Pancreas (tissue), 10 donors: ENCODE measurements around the gene IL18RAP. TPM values are rescaled to one million over a fixed set of nuclear protein-coding genes. Genes with fewer than 3 reads are reported as not detected.

ENCODE experiments used
- ATAC-seq, 4 donors: fragments of 200-7000 bp; cut with Tn5 transposase; one replicate each; pipeline versions ENCODE4 v1.8.0 to v1.9.1; 2020; ENCODE audit warnings: mild to moderate bottlenecking in 4 of 4, moderate library complexity in 4 of 4
- DNase-seq, 6 donors: peaks; one replicate each; pipeline ENCODE4 v3.0.0-alpha.2; 2020
- FAIRE-seq: peaks from 2 replicates; lab custom pipeline; 2012; peaks lifted over from hg19 to GRCh38; lab: Jason Lieb, UNC
- H3K27ac ChIP-seq, 4 donors: fragments of 200-600 bp; sonication (generic); 1 replicate in 3 of 4; 2 replicates in 1 of 4; pipeline versions ENCODE4 v1.5.0 to v1.8.0; 2020
- H3K27me3 ChIP-seq, 4 donors: fragments of 200-600 bp; one replicate each; pipeline ENCODE4 v1.8.0; 2021
- H3K36me3 ChIP-seq, 3 donors: fragments of 200-600 bp; sonication (generic) in 1 of 3; one replicate each; pipeline versions ENCODE4 v1.5.0 to v1.8.0; 2020 to 2021
- H3K4me1 ChIP-seq, 3 donors: fragments of 200-600 bp; one replicate each; pipeline ENCODE4 v1.8.0; 2021
- H3K4me3 ChIP-seq, 4 donors: fragments of 200-600 bp; sonication (generic) in 2 of 4; one replicate each; pipeline versions ENCODE4 v1.5.0 to v1.8.0; 2020 to 2021
- H3K9me3 ChIP-seq, 4 donors: fragments of 200-600 bp; one replicate each; pipeline ENCODE4 v1.8.0; 2021
- WGBS, 2 donors: extraction: QIAGEN DNeasy Blood & Tissue Kit; methylation state at CpG; one replicate each; pipeline ENCODE4 v1.1.7; 2013; 5-methylcytosine and 5-hydroxymethylcytosine counted together
- intact Hi-C, 3 donors: fragments of 100-400 bp; cut with DNase I; formaldehyde crosslinking; loops; one replicate each; pipeline versions ENCODE4 v1.11.1 to v1.14.2; 2022
- polyA plus RNA-seq, 2 donors: library from polyadenylated mRNA; stranded (reverse); fragments of 200-250 nt; gene quantifications; one replicate each; pipeline ENCODE4 v1.2.3, GENCODE V29; 2013
- total RNA-seq, 6 donors: library from RNA; stranded (reverse); fragmentation: NEBNext Ultra II Directional in 4 of 6; extraction: Animal tissue kit (Norgen Biotek cat#: 25700) in 4 of 6; gene quantifications; one replicate each; pipeline versions ENCODE4 v1.2.1 to v1.2.4, GENCODE V29; 2021 to 2023
- TF ChIP-seq, protein P1 (sequence below), 4 donors: fragments of 200-600 bp; sonication (generic) in 3 of 4; IDR thresholded peaks; one replicate each; pipeline versions ENCODE4 v1.5.0 to v1.8.0; 2021; ENCODE audit warnings: antibody characterized with exemption in 4 of 4
- donor health status: healthy with polysubstance abuse.
- donor health status: DM: no; HTN: no; CAD: no; lungs with moderate emphysema.
- donor health status: DM: no; HTN: no; CAD: no.
- donor health status: control.
- donor health status: control.
- donor health status: Bipolar disorder and iron deficiency.
- donor health status: DM: yes; HTN: yes; CAD: no.
- donor health status: DM: no; HTN: no; CAD: no.
- donor health status: DM: no; HTN: no; CAD: no.
- donor health status: DM: yes; HTN: yes; CAD: no.

IL18RAP gene
- total and polyA plus RNA-seq, 8 donors, result 0.11 to 0.61 (median 0.24) TPM

DNA sequence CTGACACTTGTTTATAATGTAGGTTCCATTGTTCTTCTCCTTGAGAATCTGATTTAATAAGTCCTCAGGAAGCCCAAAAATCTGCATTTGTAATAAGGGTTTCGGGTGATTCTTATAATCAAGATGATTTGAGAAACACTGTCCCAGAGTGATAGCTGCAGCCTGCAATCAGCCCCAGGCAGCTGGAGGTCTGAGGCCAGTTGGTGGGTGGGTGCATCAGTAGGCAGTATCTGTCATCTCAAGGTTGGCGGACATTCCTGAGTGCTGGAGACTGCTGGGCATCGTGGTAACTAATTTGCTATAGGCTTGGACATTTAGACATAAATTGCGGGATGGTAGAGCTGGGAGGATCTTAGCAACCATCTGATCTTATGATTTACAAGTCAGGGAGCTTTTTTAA, 2.7 kb upstream of the IL18RAP start:
- TF ChIP-seq, protein P1, sequence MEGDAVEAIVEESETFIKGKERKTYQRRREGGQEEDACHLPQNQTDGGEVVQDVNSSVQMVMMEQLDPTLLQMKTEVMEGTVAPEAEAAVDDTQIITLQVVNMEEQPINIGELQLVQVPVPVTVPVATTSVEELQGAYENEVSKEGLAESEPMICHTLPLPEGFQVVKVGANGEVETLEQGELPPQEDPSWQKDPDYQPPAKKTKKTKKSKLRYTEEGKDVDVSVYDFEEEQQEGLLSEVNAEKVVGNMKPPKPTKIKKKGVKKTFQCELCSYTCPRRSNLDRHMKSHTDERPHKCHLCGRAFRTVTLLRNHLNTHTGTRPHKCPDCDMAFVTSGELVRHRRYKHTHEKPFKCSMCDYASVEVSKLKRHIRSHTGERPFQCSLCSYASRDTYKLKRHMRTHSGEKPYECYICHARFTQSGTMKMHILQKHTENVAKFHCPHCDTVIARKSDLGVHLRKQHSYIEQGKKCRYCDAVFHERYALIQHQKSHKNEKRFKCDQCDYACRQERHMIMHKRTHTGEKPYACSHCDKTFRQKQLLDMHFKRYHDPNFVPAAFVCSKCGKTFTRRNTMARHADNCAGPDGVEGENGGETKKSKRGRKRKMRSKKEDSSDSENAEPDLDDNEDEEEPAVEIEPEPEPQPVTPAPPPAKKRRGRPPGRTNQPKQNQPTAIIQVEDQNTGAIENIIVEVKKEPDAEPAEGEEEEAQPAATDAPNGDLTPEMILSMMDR (IDR thresholded peaks at IDR 0.05), result no peak
- Histone ChIP-seq H3K4me3 (no peak overlapping the region), H3K27me3 (no peaks in the 10 kb centered on the region), H3K27ac (no peak overlapping the region), H3K9me3 (no peaks in the 10 kb centered on the region), H3K36me3 (no peaks in the 10 kb centered on the region), H3K4me1 (no peaks in the 10 kb centered on the region)
- intact Hi-C loops, result no loop called here
- no peak for ATAC-seq
- 64 to 82% methylated on average over 4 of the region's 4 CpGs for whole genome bisulfite sequencing, 2 donors
- no peak for FAIRE-seq
- no peak for DNase-seq

DNA sequence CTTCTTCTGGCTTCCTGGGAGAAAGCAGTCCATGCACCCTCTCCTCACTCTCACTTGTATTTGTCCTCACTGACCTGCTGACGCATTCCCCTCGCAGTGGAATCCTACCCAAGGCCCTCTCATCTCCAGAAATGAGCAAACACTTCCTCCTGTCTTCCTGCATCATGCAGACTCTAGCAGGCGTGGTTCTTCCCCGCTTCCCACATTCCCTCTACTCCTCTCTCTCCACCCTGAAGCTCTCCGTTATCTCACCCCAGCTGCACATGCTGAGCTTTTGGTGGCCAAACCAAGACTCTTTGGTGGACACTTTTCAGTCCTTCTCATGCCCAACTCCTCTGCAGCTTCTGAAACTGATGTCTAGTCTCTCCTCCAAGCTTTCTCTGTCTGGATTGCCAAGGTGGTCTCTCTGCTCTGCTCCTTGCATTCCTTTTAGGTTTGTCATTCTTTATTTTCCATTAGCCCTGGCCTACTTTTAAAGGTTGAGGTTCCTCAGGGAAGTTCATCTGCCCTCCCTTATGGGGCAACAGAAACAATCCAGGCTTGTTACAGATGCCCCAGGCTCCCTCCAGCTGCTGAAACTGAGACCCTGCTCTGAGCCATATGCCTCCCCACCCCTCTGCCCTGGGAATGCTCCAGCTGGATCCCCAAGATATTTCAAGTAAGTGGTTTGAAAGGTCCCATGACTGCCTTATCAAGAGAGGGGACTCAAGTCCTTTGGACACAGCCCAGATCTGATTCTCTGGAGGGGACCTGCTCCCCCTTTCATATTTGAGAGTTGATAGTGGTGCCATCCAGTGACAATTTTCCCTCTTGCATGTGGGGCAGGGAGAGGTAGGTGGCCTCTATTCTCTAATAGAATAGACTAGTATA, 835 bp upstream of the IL18RAP start:
- ATAC-seq, result no peak
- 70 to 80% methylated on average over 5 of the region's 5 CpGs for WGBS, 2 donors
- no peak overlapping the region for H3K27ac ChIP-seq

DNA sequence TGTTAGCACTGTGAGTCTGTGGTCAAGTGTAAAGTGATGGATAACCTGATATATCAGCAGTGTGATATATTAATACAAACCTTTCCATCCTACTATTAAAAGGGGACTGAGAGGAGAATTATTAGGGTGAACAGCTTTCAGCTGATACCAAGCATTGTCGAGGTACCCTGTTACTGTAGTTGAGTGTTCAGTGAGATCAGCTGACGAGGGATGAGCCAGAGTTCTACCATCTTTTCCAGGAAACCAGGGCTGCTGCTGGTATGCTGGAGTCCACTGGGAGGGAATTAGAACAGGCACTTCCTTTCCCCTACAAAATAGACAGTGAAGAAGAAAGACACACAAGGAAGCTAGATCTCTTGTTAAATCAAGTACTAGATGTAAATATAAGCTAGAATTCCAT, 408 bp downstream of the IL18RAP start:
- intact Hi-C loops, result no loop called here
- DNase-seq (no peak), ATAC-seq (no peak), FAIRE-seq (no peak)
- TF ChIP-seq, protein P1 (IDR thresholded peaks at IDR 0.05), result no peak
- WGBS, 2 donors, result 78 to 89% methylated on average over 2 of the region's 2 CpGs
- Histone ChIP-seq H3K9me3 (peaks cover 0 to 2% (median 0%) of the 10 kb centered on the region in 4 donors), H3K36me3 (no peaks in the 10 kb centered on the region), H3K27me3 (no peaks in the 10 kb centered on the region), H3K27ac (no peak overlapping the region), H3K4me1 (no peaks in the 10 kb centered on the region), H3K4me3 (no peak overlapping the region)

More for the DNA sequence above, 835 bp upstream of the IL18RAP start:
- TF ChIP-seq, protein P1 (IDR thresholded peaks at IDR 0.05), result no peak
- H3K27me3 ChIP-seq, result no peaks in the 10 kb centered on the region
- H3K4me1 ChIP-seq, result no peaks in the 10 kb centered on the region
- H3K4me3 ChIP-seq, result no peak overlapping the region
- FAIRE-seq (no peak), DNase-seq (no peak)
- H3K9me3 ChIP-seq, result no peaks in the 10 kb centered on the region
- intact Hi-C loops, result no loop called here
- no peaks in the 10 kb centered on the region for H3K36me3 ChIP-seq

GRCh38 chr2:102424754-102425153, 1.8 kb downstream of the IL18RAP start:
- H3K27ac ChIP-seq, result no peak overlapping the region
- H3K27me3 ChIP-seq, result no peaks in the 10 kb centered on the region
- H3K36me3 ChIP-seq, result no peaks in the 10 kb centered on the region
- no peaks in the 10 kb centered on the region for H3K4me1 ChIP-seq
- WGBS, 2 donors, result 43 to 66% methylated on average over 3 of the region's 3 CpGs
- ATAC-seq (no peak), FAIRE-seq (no peak), DNase-seq (no peak)
- H3K4me3 ChIP-seq, result no peak overlapping the region
- TF ChIP-seq, protein P1 (IDR thresholded peaks at IDR 0.05), result no peak
- peaks cover 0 to 6% (median 0%) of the 10 kb centered on the region in 4 donors for H3K9me3 ChIP-seq
- intact Hi-C loops, result no loop called here
